OCI-LY3 (cell line): Measurements from ENCODE around the gene MUC5B.

Experiments
- EZH2phosphoT487 ChIP-seq: fragments of 200-600 bp; shearing (Covaris generic); IDR thresholded peaks from 2 replicates; pipeline ENCODE4 v1.6.1; 2018; ENCODE audit warnings: antibody characterized with exemption, mixed run types, low read depth
- TF ChIP-seq, protein P1 (sequence below): fragments of 200-600, 300-600 bp; sonication (generic); IDR thresholded peaks from 2 replicates; pipeline ENCODE4 v1.5.1; 2014; ENCODE audit warnings: antibody characterized with exemption, low read length, low read depth

DNA sequence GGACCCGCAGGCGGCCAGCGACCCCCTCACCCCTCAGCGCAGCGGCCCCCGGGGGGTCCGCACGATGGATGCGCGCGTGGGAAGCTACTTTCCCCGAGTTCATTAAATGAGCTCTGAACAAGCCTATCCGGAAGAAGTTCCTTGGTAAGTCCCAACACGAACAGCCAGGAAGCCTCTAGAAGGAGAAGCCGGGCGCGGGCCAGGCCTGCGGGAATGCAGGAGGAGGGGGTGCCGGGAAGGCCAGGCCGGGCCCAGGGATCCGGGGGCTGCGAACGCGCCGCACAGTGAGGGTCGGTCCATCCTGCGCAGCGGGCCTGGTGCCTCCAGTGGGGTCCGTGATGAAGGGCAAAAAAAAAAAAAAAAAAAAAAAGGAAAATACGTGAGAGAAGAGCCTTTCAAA, 49.7 kb downstream of the MUC5B start:
- TF ChIP-seq, protein P1, sequence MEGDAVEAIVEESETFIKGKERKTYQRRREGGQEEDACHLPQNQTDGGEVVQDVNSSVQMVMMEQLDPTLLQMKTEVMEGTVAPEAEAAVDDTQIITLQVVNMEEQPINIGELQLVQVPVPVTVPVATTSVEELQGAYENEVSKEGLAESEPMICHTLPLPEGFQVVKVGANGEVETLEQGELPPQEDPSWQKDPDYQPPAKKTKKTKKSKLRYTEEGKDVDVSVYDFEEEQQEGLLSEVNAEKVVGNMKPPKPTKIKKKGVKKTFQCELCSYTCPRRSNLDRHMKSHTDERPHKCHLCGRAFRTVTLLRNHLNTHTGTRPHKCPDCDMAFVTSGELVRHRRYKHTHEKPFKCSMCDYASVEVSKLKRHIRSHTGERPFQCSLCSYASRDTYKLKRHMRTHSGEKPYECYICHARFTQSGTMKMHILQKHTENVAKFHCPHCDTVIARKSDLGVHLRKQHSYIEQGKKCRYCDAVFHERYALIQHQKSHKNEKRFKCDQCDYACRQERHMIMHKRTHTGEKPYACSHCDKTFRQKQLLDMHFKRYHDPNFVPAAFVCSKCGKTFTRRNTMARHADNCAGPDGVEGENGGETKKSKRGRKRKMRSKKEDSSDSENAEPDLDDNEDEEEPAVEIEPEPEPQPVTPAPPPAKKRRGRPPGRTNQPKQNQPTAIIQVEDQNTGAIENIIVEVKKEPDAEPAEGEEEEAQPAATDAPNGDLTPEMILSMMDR, result no peak
- TF ChIP-seq EZH2phosphoT487, result no peak
